ENCODE results near the gene PLXNA3. TPM values are rescaled to one million over a fixed set of nuclear protein-coding genes. Genes with fewer than 3 reads are reported as not detected.

PLXNA3 gene
- total RNA-seq, 1 donor from 2014 or later: 16.7 TPM

GRCh38 chrX:154466907-154467306, 8.8 kb downstream of the PLXNA3 start:
- Histone ChIP-seq H3K4me3 (ENCODE audit: low read depth, low read length) (no peak overlapping the region), H3K36me3 (ENCODE audit: control insufficient read depth, insufficient read depth, low read length) (no peaks in the 10 kb centered on the region), H3K27me3 (ENCODE audit: control insufficient read depth, insufficient read depth, low read length) (no peaks in the 10 kb centered on the region)
- TF ChIP-seq, protein P1, sequence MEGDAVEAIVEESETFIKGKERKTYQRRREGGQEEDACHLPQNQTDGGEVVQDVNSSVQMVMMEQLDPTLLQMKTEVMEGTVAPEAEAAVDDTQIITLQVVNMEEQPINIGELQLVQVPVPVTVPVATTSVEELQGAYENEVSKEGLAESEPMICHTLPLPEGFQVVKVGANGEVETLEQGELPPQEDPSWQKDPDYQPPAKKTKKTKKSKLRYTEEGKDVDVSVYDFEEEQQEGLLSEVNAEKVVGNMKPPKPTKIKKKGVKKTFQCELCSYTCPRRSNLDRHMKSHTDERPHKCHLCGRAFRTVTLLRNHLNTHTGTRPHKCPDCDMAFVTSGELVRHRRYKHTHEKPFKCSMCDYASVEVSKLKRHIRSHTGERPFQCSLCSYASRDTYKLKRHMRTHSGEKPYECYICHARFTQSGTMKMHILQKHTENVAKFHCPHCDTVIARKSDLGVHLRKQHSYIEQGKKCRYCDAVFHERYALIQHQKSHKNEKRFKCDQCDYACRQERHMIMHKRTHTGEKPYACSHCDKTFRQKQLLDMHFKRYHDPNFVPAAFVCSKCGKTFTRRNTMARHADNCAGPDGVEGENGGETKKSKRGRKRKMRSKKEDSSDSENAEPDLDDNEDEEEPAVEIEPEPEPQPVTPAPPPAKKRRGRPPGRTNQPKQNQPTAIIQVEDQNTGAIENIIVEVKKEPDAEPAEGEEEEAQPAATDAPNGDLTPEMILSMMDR (IDR thresholded peaks at IDR 0.05; ENCODE audit: insufficient read depth, low read length, poor library complexity, severe bottlenecking): no peak
- DNase-seq (ENCODE audit: low read depth): no peak

- no peaks in the 10 kb centered on the region for H3K36me3 ChIP-seq (ENCODE audit: control insufficient read depth, insufficient read depth, low read length)
These were observed 9.5 kb downstream of the PLXNA3 start for GRCh38 chrX:154467556-154467955.

DNA sequence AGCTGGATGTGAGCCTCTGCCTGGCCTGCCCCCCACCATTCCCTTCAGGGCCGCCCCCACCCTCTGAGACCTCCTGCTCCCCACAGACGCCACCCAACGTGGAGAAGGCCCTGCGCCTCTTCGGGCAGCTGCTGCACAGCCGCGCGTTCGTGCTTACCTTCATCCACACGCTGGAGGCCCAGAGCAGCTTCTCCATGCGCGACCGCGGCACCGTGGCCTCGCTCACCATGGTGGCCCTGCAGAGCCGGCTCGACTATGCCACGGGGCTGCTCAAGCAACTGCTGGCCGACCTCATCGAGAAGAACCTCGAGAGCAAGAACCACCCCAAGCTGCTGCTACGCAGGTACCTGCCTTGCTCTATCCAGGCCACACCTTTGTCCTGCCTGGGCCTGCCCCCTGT, 10.1 kb downstream of the PLXNA3 start:
- H3K36me3 ChIP-seq (ENCODE audit: control insufficient read depth, insufficient read depth, low read length): no peaks in the 10 kb centered on the region

More at GRCh38 chrX:154467556-154467955, 9.5 kb downstream of the PLXNA3 start:
- DNase-seq (ENCODE audit: low read depth): no peak
- Histone ChIP-seq H3K4me3 (ENCODE audit: low read depth, low read length) (no peak overlapping the region), H3K27me3 (ENCODE audit: control insufficient read depth, insufficient read depth, low read length) (no peaks in the 10 kb centered on the region)
- TF ChIP-seq, protein P1 (IDR thresholded peaks at IDR 0.05; ENCODE audit: insufficient read depth, low read length, poor library complexity, severe bottlenecking): no peak

GRCh38 chrX:154469114-154469513, 11.0 kb downstream of the PLXNA3 start:
- TF ChIP-seq, protein P1 (IDR thresholded peaks at IDR 0.05; ENCODE audit: insufficient read depth, low read length, poor library complexity, severe bottlenecking): no peak
- Histone ChIP-seq H3K27me3 (ENCODE audit: control insufficient read depth, insufficient read depth, low read length) (no peaks in the 10 kb centered on the region), H3K36me3 (ENCODE audit: control insufficient read depth, insufficient read depth, low read length) (no peaks in the 10 kb centered on the region), H3K4me3 (ENCODE audit: low read depth, low read length) (no peak overlapping the region)
- DNase-seq (ENCODE audit: low read depth): no peak

More for the DNA sequence above, 10.1 kb downstream of the PLXNA3 start:
- H3K27me3 ChIP-seq (ENCODE audit: control insufficient read depth, insufficient read depth, low read length): no peaks in the 10 kb centered on the region
- DNase-seq (ENCODE audit: low read depth): no peak
- TF ChIP-seq, protein P1 (IDR thresholded peaks at IDR 0.05; ENCODE audit: insufficient read depth, low read length, poor library complexity, severe bottlenecking): no peak
- H3K4me3 ChIP-seq (ENCODE audit: low read depth, low read length): no peak overlapping the region

- Histone ChIP-seq H3K4me3 (ENCODE audit: low read depth, low read length) (no peak overlapping the region), H3K36me3 (ENCODE audit: control insufficient read depth, insufficient read depth, low read length) (no peaks in the 10 kb centered on the region), H3K27me3 (ENCODE audit: control insufficient read depth, insufficient read depth, low read length) (no peaks in the 10 kb centered on the region)
- DNase-seq (ENCODE audit: low read depth): no peak
- TF ChIP-seq, protein P1 (IDR thresholded peaks at IDR 0.05; ENCODE audit: insufficient read depth, low read length, poor library complexity, severe bottlenecking): no peak
These were observed 11.8 kb downstream of the PLXNA3 start for GRCh38 chrX:154469880-154470279.

DNA sequence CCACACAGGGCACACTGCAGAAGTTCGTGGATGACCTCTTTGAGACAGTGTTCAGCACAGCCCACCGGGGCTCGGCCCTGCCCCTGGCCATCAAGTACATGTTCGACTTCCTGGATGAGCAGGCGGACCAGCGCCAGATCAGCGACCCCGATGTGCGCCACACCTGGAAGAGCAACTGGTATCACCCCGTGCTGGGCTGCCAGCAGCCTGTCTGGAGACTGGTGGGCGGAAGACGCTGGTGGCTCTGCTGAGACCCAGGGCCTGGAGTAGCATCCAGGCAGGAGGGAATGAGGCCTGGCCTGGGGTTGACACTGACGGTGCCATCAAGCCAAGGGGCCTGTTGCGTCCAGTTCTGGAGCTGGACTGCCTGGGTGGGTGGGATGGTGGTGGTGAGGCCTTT, 12.4 kb downstream of the PLXNA3 start:
- TF ChIP-seq, protein P1 (IDR thresholded peaks at IDR 0.05; ENCODE audit: insufficient read depth, low read length, poor library complexity, severe bottlenecking): no peak
- H3K4me3 ChIP-seq (ENCODE audit: low read depth, low read length): no peak overlapping the region
- no peak for DNase-seq (ENCODE audit: low read depth)
- H3K27me3 ChIP-seq (ENCODE audit: control insufficient read depth, insufficient read depth, low read length): no peaks in the 10 kb centered on the region
- no peaks in the 10 kb centered on the region for H3K36me3 ChIP-seq (ENCODE audit: control insufficient read depth, insufficient read depth, low read length)
